ENCODE measurements around the gene DNM3.

DNA sequence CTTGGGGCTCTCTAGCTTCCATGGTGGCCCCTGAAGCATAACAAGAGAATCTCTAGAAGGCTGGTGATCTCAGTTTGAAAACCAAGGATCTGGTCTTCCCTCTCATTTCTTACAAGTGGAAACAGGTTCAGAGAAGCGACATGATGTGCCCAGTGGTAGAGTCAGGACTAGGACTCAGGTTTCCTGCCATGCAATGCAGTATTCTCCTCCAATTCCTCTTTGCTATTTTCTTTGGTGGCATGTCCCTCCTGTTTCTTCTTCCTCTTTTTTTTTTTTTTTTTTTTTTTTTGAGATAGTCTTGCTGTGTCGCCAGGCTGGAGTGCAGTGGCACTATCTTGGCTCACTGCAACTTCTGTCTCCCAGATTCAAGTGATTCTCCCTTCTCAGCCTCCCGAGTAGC lies 383.6 kb downstream of the DNM3 start:
- TF ChIP-seq POLR2AphosphoS5 (IDR thresholded peaks at IDR 0.05; ENCODE audit: borderline replicate concordance, low read depth, low read length) = no peak
- TF ChIP-seq EZH2 (IDR thresholded peaks at IDR 0.05) = no peak
- no peak for TF ChIP-seq FOXP2 (optimal IDR thresholded peaks at IDR 0.05; ENCODE audit: control extremely low read depth, extremely low read length, insufficient read depth)

All from SK-N-MC (cell line).